ENCODE data around the gene KIF2C. TPM values are rescaled to one million over a fixed set of nuclear protein-coding genes. Genes with fewer than 3 reads are reported as not detected.

Gene KIF2C
- total RNA-seq, 1 donor from 2014 or later: 3.2 TPM

DNA sequence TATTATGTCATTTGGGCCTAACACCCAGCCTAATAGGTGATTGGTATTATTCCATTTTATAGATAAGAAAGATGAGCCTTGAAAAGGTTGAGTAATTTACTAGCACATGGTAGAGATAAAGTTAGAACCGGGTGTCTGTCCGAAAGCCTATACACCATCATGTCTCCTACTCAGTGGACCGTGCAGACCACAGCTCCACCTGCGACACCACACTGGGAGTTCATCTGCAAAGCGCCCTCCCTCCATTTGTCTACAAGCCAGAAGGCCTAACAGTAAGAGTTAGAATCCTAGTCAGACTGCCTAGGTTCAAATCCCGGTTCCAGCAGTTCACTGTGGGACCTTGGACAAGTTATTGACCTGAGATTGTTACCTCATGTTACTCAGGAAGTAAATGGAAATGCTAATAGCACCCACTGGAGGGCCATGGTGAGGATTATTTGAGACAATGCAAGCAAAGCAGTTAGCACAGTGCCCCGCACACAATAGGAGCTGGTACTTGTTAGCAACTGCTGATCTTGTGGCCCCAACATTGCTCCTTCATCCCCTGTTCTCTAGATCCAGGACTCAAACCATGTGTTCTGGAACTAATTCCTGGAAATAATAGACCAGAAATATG is 44.7 kb upstream of the KIF2C start:
- Mint-ChIP-seq H3K9me3 (ENCODE audit: unreplicated experiment) (no peaks in the 10 kb centered on the region), H3K36me3 (ENCODE audit: low read depth, unreplicated experiment) (peaks cover 11% of the 10 kb centered on the region), H3K4me1 (ENCODE audit: low read depth, unreplicated experiment) (no peaks in the 10 kb centered on the region), H3K4me3 (ENCODE audit: unreplicated experiment) (no peak overlapping the region), H3K27ac (ENCODE audit: unreplicated experiment) (no peak overlapping the region), H3K27me3 (ENCODE audit: low read depth, unreplicated experiment) (peaks cover 4% of the 10 kb centered on the region)
- Histone ChIP-seq H3K9me3 (ENCODE audit: insufficient read depth, low read depth, low read length) (no peaks in the 10 kb centered on the region), H3K27me3 (ENCODE audit: insufficient read depth, low read length) (peaks cover 9% of the 10 kb centered on the region), H3K27ac (ENCODE audit: low read depth, low read length) (no peak overlapping the region), H3K4me2 (ENCODE audit: low read length) (no peak overlapping the region), H3K9ac (ENCODE audit: low read length) (no peak overlapping the region), H2AFZ (ENCODE audit: low read depth, low read length) (no peak overlapping the region), H3K36me3 (ENCODE audit: insufficient read depth, low read length) (no peaks in the 10 kb centered on the region), H3K4me3 (ENCODE audit: insufficient read depth, low read depth, low read length) (no peak overlapping the region), H3K4me1 (ENCODE audit: insufficient read depth, low read length) (no peaks in the 10 kb centered on the region), H3K79me2 (ENCODE audit: insufficient read depth, low read length) (no peaks in the 10 kb centered on the region), H4K20me1 (ENCODE audit: insufficient read depth, low read length) (no peaks in the 10 kb centered on the region)
- DNase-seq (ENCODE audit: low read depth) (no peak), FAIRE-seq (no peak)
- no peak for TF ChIP-seq EZH2 (IDR thresholded peaks at IDR 0.05; ENCODE audit: insufficient read depth, low read length)
- TF ChIP-seq, protein P1, sequence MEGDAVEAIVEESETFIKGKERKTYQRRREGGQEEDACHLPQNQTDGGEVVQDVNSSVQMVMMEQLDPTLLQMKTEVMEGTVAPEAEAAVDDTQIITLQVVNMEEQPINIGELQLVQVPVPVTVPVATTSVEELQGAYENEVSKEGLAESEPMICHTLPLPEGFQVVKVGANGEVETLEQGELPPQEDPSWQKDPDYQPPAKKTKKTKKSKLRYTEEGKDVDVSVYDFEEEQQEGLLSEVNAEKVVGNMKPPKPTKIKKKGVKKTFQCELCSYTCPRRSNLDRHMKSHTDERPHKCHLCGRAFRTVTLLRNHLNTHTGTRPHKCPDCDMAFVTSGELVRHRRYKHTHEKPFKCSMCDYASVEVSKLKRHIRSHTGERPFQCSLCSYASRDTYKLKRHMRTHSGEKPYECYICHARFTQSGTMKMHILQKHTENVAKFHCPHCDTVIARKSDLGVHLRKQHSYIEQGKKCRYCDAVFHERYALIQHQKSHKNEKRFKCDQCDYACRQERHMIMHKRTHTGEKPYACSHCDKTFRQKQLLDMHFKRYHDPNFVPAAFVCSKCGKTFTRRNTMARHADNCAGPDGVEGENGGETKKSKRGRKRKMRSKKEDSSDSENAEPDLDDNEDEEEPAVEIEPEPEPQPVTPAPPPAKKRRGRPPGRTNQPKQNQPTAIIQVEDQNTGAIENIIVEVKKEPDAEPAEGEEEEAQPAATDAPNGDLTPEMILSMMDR (IDR thresholded peaks at IDR 0.05; ENCODE audit: insufficient read depth, low read depth, low read length): no peak

DNA sequence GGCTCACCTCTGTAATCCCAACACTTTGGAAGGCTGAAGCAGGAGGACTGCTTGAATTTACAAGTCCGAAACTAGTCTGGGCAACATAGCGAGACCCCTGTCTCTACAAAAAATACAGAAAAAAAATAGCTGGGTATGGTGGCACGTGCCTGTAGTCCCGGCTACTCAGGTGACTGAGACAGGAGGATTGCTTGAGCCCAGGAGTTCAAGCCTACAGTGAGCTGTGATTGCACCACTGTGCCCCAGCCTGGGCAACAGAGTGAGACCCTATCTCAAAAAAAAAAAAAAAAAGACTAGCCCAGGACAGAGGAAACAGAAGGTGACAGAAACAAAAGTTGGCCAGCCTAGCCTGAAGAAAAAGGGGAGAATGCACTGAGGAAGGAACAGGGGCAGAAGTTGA is 44.0 kb upstream of the KIF2C start:
- Histone ChIP-seq H3K27ac (ENCODE audit: low read depth, low read length) (no peak overlapping the region), H3K27me3 (ENCODE audit: insufficient read depth, low read length) (peaks cover 7% of the 10 kb centered on the region), H3K4me1 (ENCODE audit: insufficient read depth, low read length) (no peaks in the 10 kb centered on the region), H3K4me2 (ENCODE audit: low read length) (no peak overlapping the region), H4K20me1 (ENCODE audit: insufficient read depth, low read length) (no peaks in the 10 kb centered on the region), H2AFZ (ENCODE audit: low read depth, low read length) (no peak overlapping the region), H3K36me3 (ENCODE audit: insufficient read depth, low read length) (no peaks in the 10 kb centered on the region), H3K79me2 (ENCODE audit: insufficient read depth, low read length) (no peaks in the 10 kb centered on the region), H3K9me3 (ENCODE audit: insufficient read depth, low read depth, low read length) (no peaks in the 10 kb centered on the region), H3K9ac (ENCODE audit: low read length) (no peak overlapping the region), H3K4me3 (ENCODE audit: insufficient read depth, low read depth, low read length) (no peak overlapping the region)
- DNase-seq (ENCODE audit: low read depth) (no peak), FAIRE-seq (no peak)
- Mint-ChIP-seq H3K4me1 (ENCODE audit: low read depth, unreplicated experiment) (no peaks in the 10 kb centered on the region), H3K36me3 (ENCODE audit: low read depth, unreplicated experiment) (peaks cover 11% of the 10 kb centered on the region), H3K27ac (ENCODE audit: unreplicated experiment) (no peak overlapping the region), H3K4me3 (ENCODE audit: unreplicated experiment) (no peak overlapping the region), H3K27me3 (ENCODE audit: low read depth, unreplicated experiment) (peaks cover 5% of the 10 kb centered on the region), H3K9me3 (ENCODE audit: unreplicated experiment) (no peaks in the 10 kb centered on the region)
- TF ChIP-seq EZH2 (IDR thresholded peaks at IDR 0.05; ENCODE audit: insufficient read depth, low read length): no peak

DNA sequence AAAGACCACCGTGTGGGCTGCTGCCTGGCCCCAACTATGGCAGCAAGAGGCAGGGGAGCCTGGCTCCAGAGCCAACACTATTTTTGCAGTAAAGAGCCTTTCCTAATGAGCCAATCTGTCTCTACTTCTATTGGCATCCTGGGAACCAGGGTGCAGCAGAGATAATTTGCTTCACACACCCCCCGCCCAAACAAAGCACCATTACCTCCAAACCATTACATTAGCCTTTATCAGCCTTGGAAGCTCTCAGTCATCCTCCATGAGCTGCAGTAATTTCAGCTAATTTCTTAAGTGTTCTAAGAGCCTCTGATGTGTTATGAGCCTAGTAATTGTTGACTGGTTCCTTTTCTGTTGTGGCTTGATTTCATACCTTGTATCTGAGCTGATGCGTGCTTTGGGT is 43.5 kb upstream of the KIF2C start:
- no peak overlapping the region for H3K27ac ChIP-seq (ENCODE audit: low read depth, low read length)
- no peak for TF ChIP-seq EZH2 (IDR thresholded peaks at IDR 0.05; ENCODE audit: insufficient read depth, low read length)
- TF ChIP-seq, protein P1 (IDR thresholded peaks at IDR 0.05; ENCODE audit: insufficient read depth, low read depth, low read length): no peak
- FAIRE-seq (no peak), DNase-seq (ENCODE audit: low read depth) (no peak)
- Mint-ChIP-seq H3K4me1 (ENCODE audit: low read depth, unreplicated experiment) (no peaks in the 10 kb centered on the region), H3K9me3 (ENCODE audit: unreplicated experiment) (no peaks in the 10 kb centered on the region), H3K27me3 (ENCODE audit: low read depth, unreplicated experiment) (peaks cover 5% of the 10 kb centered on the region), H3K36me3 (ENCODE audit: low read depth, unreplicated experiment) (peaks cover 11% of the 10 kb centered on the region), H3K27ac (ENCODE audit: unreplicated experiment) (no peak overlapping the region), H3K4me3 (ENCODE audit: unreplicated experiment) (no peak overlapping the region)
- no peaks in the 10 kb centered on the region for H4K20me1 ChIP-seq (ENCODE audit: insufficient read depth, low read length)
- H3K4me1 ChIP-seq (ENCODE audit: insufficient read depth, low read length): no peaks in the 10 kb centered on the region
- H3K4me2 ChIP-seq (ENCODE audit: low read length): no peak overlapping the region
- H3K9me3 ChIP-seq (ENCODE audit: insufficient read depth, low read depth, low read length): no peaks in the 10 kb centered on the region
- no peak overlapping the region for H3K4me3 ChIP-seq (ENCODE audit: insufficient read depth, low read depth, low read length)
- H3K9ac ChIP-seq (ENCODE audit: low read length): no peak overlapping the region
- H3K27me3 ChIP-seq (ENCODE audit: insufficient read depth, low read length): peaks cover 7% of the 10 kb centered on the region
- H3K36me3 ChIP-seq (ENCODE audit: insufficient read depth, low read length): no peaks in the 10 kb centered on the region
- H3K79me2 ChIP-seq (ENCODE audit: insufficient read depth, low read length): no peaks in the 10 kb centered on the region
- H2AFZ ChIP-seq (ENCODE audit: low read depth, low read length): no peak overlapping the region

Data from astrocyte (in vitro differentiated cells and primary cell).